GM18909 (cell line): Measurements from ENCODE around the gene ATP6V1F.

ENCODE experiments used
- ATAC-seq: cut with Tn5 transposase; IDR thresholded peaks from one replicate; pipeline ENCODE4 v1.9.1; 2021; ENCODE audit warnings: mild to moderate bottlenecking; ENCODE audit not compliant: unreplicated experiment, poor library complexity

The ATP6V1F gene

GRCh38 chr7:128862571-128863432 is at the start of gene ATP6V1F:
Gene ATP6V1F (plus strand): TSS chr7:128862856. CDS start chr7:128862905, 49 bp downstream.
- peak; percentile 84 for ATAC-seq

GRCh38 chr7:128814499-128814898 is 48.2 kb upstream of the ATP6V1F start:
- no peak for ATAC-seq

- ATAC-seq = no peak
Measured at GRCh38 chr7:128815289-128815942, 47.2 kb upstream of the ATP6V1F start.

GRCh38 chr7:128818694-128819093 is 44.0 kb upstream of the ATP6V1F start:
- ATAC-seq = no peak

- ATAC-seq = no peak
Measured at GRCh38 chr7:128821724-128822123, 40.9 kb upstream of the ATP6V1F start.

- no peak for ATAC-seq
Measured at GRCh38 chr7:128826512-128826911, 36.1 kb upstream of the ATP6V1F start.

- no peak for ATAC-seq
Measured at GRCh38 chr7:128826916-128827247, 35.8 kb upstream of the ATP6V1F start.

- no peak for ATAC-seq
Measured at GRCh38 chr7:128827248-128827958, 35.3 kb upstream of the ATP6V1F start.

GRCh38 chr7:128827971-128828711 is 34.5 kb upstream of the ATP6V1F start:
- ATAC-seq = no peak

- no peak for ATAC-seq
Measured at GRCh38 chr7:128829391-128830166, 33.1 kb upstream of the ATP6V1F start.

GRCh38 chr7:128830231-128831177 is 32.2 kb upstream of the ATP6V1F start, which contains the start of gene FLNC:
Gene FLNC (plus strand): TSS chr7:128830406. CDS start chr7:128830638, 232 bp downstream.
- no peak for ATAC-seq

GRCh38 chr7:128831178-128831993 is 31.3 kb upstream of the ATP6V1F start:
- ATAC-seq = no peak

GRCh38 chr7:128831994-128832879 is 30.4 kb upstream of the ATP6V1F start:
- ATAC-seq = no peak

GRCh38 chr7:128832880-128833147 is 29.8 kb upstream of the ATP6V1F start:
- ATAC-seq = no peak

- no peak for ATAC-seq
Measured at GRCh38 chr7:128833148-128833945, 29.3 kb upstream of the ATP6V1F start.

- no peak for ATAC-seq
Measured at GRCh38 chr7:128833946-128834325, 28.7 kb upstream of the ATP6V1F start.
